CD4-positive, alpha-beta T cell treated with Interleukin-6 at 100 ng/mL for 8 hours (primary cell): Measurements from ENCODE around the gene CCDC47.
A peak's percentile ranks its signal among the peaks of the same experiment; 100 is the strongest.

Experiments used
- DNase-seq: peaks from one replicate; pipeline ENCODE4 v3.0.0-alpha.2; 2020; ENCODE audit warnings: mixed read lengths, low spot score

The CCDC47 gene

GRCh38 chr17:63698886-63699637 is 74.3 kb downstream of the CCDC47 start:
- DNase-seq: peak; percentile 96

GRCh38 chr17:63698381-63698885 is 75.0 kb downstream of the CCDC47 start:
- no peak for DNase-seq

GRCh38 chr17:63697341-63698286 is 75.8 kb downstream of the CCDC47 start:
- DNase-seq: peak; percentile 85

GRCh38 chr17:63696381-63696961 is 76.9 kb downstream of the CCDC47 start:
- DNase-seq: peak; percentile 55

GRCh38 chr17:63695889-63696288 is 77.5 kb downstream of the CCDC47 start:
- DNase-seq: no peak
